ENCODE measurements around the gene PCDH7. TPM values are rescaled to one million over a fixed set of nuclear protein-coding genes. Genes with fewer than 3 reads are reported as not detected.
A peak's percentile ranks its signal among the peaks of the same experiment; 100 is the strongest.

Gene PCDH7
- 4.7 TPM for polyA plus RNA-seq (2012; ENCODE audit: insufficient read depth, insufficient read length, low read depth)

- Histone ChIP-seq H3K27me3 (peaks cover 8% of the 10 kb centered on the region), H3K36me3 (no peaks in the 10 kb centered on the region), H3K9me3 (no peaks in the 10 kb centered on the region), H3K4me1 (no peaks in the 10 kb centered on the region), H3K4me3 (ENCODE audit: low read depth, low read length) (peak within 1 kb of the TSS; percentile 75)
- no peak for DNase-seq
- no peak for TF ChIP-seq CTCF (IDR thresholded peaks at IDR 0.05; ENCODE audit: low read depth, low read length)
These were observed at the start of gene PCDH7 for GRCh38 chr4:30720021-30720660. TSS of gene PCDH7 (plus strand) at chr4:30720369. CDS start at chr4:30721423, 1,054 bp downstream.

DNA sequence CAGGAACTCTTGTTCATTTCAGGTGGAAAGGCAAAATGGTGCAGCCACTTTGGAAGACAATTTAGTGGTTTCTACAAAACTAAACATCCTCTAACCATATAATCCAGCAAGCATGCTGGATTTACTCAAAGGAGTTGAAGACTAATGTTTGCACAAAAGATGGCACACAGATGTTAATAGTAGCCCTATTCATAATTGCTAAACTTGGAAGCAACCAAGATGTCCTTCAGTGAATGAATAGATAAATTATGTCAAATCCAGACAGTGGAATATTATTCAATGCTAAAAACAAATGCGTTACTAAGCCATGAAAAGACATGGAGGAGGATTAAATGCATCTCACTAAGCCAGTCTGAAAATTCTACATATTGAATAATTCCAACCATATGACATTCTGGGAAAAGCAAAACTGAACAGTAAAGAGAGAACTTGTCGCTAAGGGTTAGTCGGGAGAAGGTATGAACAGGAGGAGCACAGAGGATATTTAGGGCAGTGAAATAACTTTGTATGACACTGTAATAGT, 48.2 kb upstream of the PCDH7 start:
- no peaks in the 10 kb centered on the region for H3K4me1 ChIP-seq
- H3K27me3 ChIP-seq, result no peaks in the 10 kb centered on the region
- H3K9me3 ChIP-seq, result no peaks in the 10 kb centered on the region
- H3K4me3 ChIP-seq (ENCODE audit: low read depth, low read length), result no peak overlapping the region
- TF ChIP-seq CTCF (IDR thresholded peaks at IDR 0.05; ENCODE audit: low read depth, low read length), result no peak
- DNase-seq, result no peak
- no peaks in the 10 kb centered on the region for H3K36me3 ChIP-seq

DNA sequence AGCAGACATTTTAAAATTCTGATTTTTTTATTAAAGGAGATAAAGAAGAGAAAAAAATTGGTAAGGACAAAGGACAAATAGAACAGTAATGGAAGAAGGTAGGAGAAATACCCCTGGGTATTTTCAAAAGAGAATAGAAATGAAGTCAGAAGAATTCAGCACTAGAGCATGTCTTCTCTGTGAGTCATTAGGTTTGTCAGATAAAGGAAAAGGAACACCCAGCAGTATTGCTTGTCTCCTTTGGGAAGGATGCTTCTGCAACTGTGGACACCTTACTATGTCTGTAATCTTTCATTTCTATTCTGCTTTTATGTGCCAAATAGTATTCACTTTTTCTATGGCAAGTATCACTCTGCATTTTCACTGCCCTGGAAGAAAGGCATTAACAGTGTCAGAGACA, 24.0 kb upstream of the PCDH7 start:
- Histone ChIP-seq H3K4me1 (no peaks in the 10 kb centered on the region), H3K9me3 (no peaks in the 10 kb centered on the region), H3K4me3 (ENCODE audit: low read depth, low read length) (no peak overlapping the region), H3K36me3 (no peaks in the 10 kb centered on the region), H3K27me3 (no peaks in the 10 kb centered on the region)
- TF ChIP-seq CTCF (IDR thresholded peaks at IDR 0.05; ENCODE audit: low read depth, low read length), result no peak
- DNase-seq, result no peak

GRCh38 chr4:30714408-30715031, 5.6 kb upstream of the PCDH7 start:
- Histone ChIP-seq H3K36me3 (no peaks in the 10 kb centered on the region), H3K4me1 (no peaks in the 10 kb centered on the region), H3K9me3 (no peaks in the 10 kb centered on the region), H3K27me3 (peaks cover 4% of the 10 kb centered on the region; the same call in 1 of the 2 replicates), H3K4me3 (ENCODE audit: low read depth, low read length) (no peak overlapping the region)
- peak; percentile 62 for DNase-seq
- TF ChIP-seq CTCF (IDR thresholded peaks at IDR 0.05; ENCODE audit: low read depth, low read length), result peak; percentile 93

DNA sequence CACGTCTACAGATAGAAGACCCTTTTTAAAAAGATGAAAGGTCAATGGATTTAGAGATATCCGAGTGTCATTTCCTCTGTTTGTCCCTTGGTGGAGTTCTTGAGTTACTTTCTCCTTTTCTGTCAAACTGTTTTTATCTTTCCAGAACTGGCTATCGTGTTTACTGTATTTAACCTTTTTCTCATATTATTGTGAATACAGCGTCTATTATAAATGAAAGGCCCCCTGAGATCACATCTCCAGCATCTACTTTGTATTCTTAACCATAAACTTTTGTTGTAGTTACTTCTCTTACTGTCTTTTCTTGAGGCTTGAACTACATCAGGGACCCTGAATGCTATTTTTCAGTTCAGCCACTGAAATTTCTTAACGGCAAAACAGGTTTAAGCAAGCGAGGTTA, 4.0 kb upstream of the PCDH7 start:
- no peaks in the 10 kb centered on the region for H3K4me1 ChIP-seq
- H3K27me3 ChIP-seq, result peaks cover 4% of the 10 kb centered on the region; the same call in 1 of the 2 replicates
- H3K9me3 ChIP-seq, result no peaks in the 10 kb centered on the region
- TF ChIP-seq CTCF (IDR thresholded peaks at IDR 0.05; ENCODE audit: low read depth, low read length), result peak; percentile 66
- H3K4me3 ChIP-seq (ENCODE audit: low read depth, low read length), result peak overlapping the region; percentile 75
- H3K36me3 ChIP-seq, result no peaks in the 10 kb centered on the region
- DNase-seq, result no peak

DNA sequence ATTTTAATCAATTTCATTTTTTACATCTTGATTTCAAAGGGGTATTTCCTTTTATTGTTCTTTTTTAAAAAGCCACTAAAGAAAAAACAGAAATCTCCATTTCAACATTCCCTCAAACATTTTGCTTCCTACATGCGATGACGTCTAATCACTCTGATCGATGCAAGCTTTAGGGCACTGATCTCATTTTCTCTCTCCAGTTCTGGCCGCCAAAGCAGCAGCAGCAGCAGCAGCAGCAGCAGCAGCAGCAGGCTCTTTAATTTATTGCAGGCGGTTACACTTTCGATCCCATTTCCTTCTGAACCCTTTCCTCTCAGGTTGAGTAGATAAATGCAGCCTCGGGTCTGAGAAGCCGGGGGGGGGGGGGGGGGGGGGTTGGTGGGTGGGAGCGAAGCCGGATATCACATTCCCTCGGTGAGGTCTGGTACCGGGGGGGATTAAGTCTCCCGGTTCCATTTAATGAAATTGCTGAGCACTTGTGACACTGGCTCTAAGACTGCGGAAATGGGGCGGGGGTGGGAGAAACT, 3.4 kb upstream of the PCDH7 start:
- H3K4me1 ChIP-seq, result no peaks in the 10 kb centered on the region
- TF ChIP-seq CTCF (IDR thresholded peaks at IDR 0.05; ENCODE audit: low read depth, low read length), result no peak
- DNase-seq, result peak; percentile 50
- H3K27me3 ChIP-seq, result peaks cover 8% of the 10 kb centered on the region
- no peaks in the 10 kb centered on the region for H3K36me3 ChIP-seq
- no peaks in the 10 kb centered on the region for H3K9me3 ChIP-seq
- peak overlapping the region; percentile 75 for H3K4me3 ChIP-seq (ENCODE audit: low read depth, low read length)
